Measurements from ENCODE around the gene CDKN1C.

Gene CDKN1C

GRCh38 chr11:2874963-2875362, 10.6 kb downstream of the CDKN1C start:
- H3K27ac ChIP-seq = no peak overlapping the region
- H3K9ac ChIP-seq (ENCODE audit: insufficient read length) = no peak overlapping the region
- H3K36me3 ChIP-seq (ENCODE audit: insufficient read depth, low read length) = no peaks in the 10 kb centered on the region
- no peak overlapping the region for H3K4me3 ChIP-seq
- TF ChIP-seq POLR2AphosphoS5 (IDR thresholded peaks at IDR 0.05; ENCODE audit: borderline replicate concordance, low read depth, low read length) = no peak
- no peak for TF ChIP-seq EZH2 (IDR thresholded peaks at IDR 0.05)
- no peak for TF ChIP-seq FOXP2 (optimal IDR thresholded peaks at IDR 0.05; ENCODE audit: control extremely low read depth, extremely low read length, insufficient read depth)
- H3K9me3 ChIP-seq (ENCODE audit: low read depth, low read length) = no peaks in the 10 kb centered on the region
- DNase-seq (ENCODE audit: low read depth, low spot score) = no peak

DNA sequence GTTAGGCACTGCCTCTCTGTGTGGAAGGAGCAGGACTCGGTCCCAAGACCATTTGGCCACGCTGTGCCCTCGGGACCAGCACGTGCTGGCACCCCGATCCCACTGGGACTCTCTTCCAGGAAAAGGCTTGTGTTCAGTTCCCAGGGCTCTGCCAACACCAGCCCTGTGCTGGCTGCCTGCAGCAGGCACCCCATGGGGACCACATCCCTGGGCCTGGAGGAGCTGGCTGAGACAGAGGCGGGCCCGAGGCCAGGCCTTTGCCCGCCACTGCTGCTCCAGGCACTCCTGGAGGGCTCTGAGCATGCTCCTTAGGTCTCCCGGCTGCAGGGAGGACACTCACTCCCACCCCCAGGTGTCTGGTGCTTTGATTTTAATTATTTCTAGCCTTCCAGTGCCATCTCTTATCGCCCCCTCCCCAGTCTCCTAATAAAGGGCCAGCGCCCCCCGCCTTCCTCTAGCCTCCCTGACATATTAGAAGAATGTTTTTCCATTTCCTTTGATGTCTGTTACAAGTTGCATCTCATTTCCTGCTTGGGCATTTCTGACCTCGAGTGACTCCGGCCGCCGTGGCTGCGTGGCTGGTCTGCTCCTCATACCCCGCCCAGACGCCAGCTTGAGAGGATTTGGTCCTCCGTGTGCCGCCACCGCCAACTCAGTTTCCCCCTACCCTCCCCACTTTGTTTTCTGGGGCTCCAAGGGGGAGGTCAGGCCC, 14.4 kb downstream of the CDKN1C start:
- Histone ChIP-seq H3K36me3 (ENCODE audit: insufficient read depth, low read length) (no peaks in the 10 kb centered on the region), H3K9ac (ENCODE audit: insufficient read length) (no peak overlapping the region), H3K4me3 (no peak overlapping the region), H3K27ac (no peak overlapping the region), H3K9me3 (ENCODE audit: low read depth, low read length) (no peaks in the 10 kb centered on the region)
- TF ChIP-seq FOXP2 (optimal IDR thresholded peaks at IDR 0.05; ENCODE audit: control extremely low read depth, extremely low read length, insufficient read depth) = no peak
- no peak for DNase-seq (ENCODE audit: low read depth, low spot score)

- TF ChIP-seq POLR2AphosphoS5 (IDR thresholded peaks at IDR 0.05; ENCODE audit: borderline replicate concordance, low read depth, low read length) (no peak), FOXP2 (optimal IDR thresholded peaks at IDR 0.05; ENCODE audit: control extremely low read depth, extremely low read length, insufficient read depth) (no peak), EZH2 (IDR thresholded peaks at IDR 0.05) (no peak)
- Histone ChIP-seq H3K4me3 (no peak overlapping the region), H3K27ac (no peak overlapping the region), H3K9ac (ENCODE audit: insufficient read length) (no peak overlapping the region), H3K36me3 (ENCODE audit: insufficient read depth, low read length) (no peaks in the 10 kb centered on the region), H3K9me3 (ENCODE audit: low read depth, low read length) (no peaks in the 10 kb centered on the region)
- DNase-seq (ENCODE audit: low read depth, low spot score) = no peak
Measured at GRCh38 chr11:2870460-2870859, 15.1 kb downstream of the CDKN1C start.

DNA sequence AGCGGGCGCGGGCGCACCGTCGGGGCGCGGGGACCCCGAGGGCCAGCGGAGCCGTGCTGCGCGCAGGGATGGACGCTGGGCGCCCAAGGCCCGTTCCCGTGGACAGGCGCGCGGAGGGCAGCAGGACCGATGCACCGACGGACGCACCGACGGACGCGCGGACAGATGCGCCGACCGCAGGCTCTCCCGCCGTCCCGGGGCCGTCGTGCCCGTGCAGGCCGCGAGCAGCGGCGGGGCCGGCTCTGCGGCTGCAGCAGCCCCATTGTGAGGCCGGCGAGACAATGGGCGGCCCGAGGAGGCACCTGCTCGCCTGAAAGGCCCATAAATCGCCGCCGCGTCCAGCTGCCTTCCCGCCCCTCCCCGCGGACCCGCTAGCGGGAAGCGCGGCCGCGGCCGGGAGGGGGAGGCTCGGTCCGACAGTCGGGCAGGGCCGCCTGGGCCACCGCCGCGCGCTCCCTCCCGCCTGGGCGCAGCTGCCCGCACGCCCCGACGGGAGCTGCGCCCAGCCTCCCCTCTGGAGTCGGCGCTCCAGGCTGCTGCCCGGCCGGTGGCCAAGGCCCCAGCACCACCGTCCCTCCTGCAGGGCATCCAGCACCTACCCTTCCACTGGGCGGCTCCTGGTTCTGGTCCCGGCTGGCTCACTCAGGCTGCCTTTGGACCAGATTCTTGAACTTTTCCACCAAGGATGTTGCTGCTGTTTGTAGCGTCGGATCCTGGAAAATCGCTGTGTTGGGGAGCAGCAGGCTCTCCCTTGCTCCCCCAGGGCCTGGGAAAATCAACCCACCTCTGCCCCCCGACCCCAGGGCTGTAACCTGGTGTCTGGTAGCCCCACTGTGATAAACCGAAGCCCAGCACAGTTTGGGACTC, 15.8 kb downstream of the CDKN1C start:
- no peak for DNase-seq (ENCODE audit: low read depth, low spot score)
- H3K4me3 ChIP-seq = no peak overlapping the region
- no peaks in the 10 kb centered on the region for H3K36me3 ChIP-seq (ENCODE audit: insufficient read depth, low read length)
- H3K9ac ChIP-seq (ENCODE audit: insufficient read length) = no peak overlapping the region
- no peak for TF ChIP-seq POLR2AphosphoS5 (IDR thresholded peaks at IDR 0.05; ENCODE audit: borderline replicate concordance, low read depth, low read length)
- no peak for TF ChIP-seq EZH2 (IDR thresholded peaks at IDR 0.05)
- TF ChIP-seq FOXP2 (optimal IDR thresholded peaks at IDR 0.05; ENCODE audit: control extremely low read depth, extremely low read length, insufficient read depth) = no peak
- H3K9me3 ChIP-seq (ENCODE audit: low read depth, low read length) = no peaks in the 10 kb centered on the region
- no peak overlapping the region for H3K27ac ChIP-seq

GRCh38 chr11:2869134-2869526, 16.4 kb downstream of the CDKN1C start:
- H3K9me3 ChIP-seq (ENCODE audit: low read depth, low read length) = no peaks in the 10 kb centered on the region
- no peak overlapping the region for H3K27ac ChIP-seq
- TF ChIP-seq POLR2AphosphoS5 (IDR thresholded peaks at IDR 0.05; ENCODE audit: borderline replicate concordance, low read depth, low read length) = no peak
- no peak for TF ChIP-seq EZH2 (IDR thresholded peaks at IDR 0.05)
- no peak for TF ChIP-seq FOXP2 (optimal IDR thresholded peaks at IDR 0.05; ENCODE audit: control extremely low read depth, extremely low read length, insufficient read depth)
- H3K36me3 ChIP-seq (ENCODE audit: insufficient read depth, low read length) = no peaks in the 10 kb centered on the region
- H3K9ac ChIP-seq (ENCODE audit: insufficient read length) = no peak overlapping the region
- no peak overlapping the region for H3K4me3 ChIP-seq
- DNase-seq (ENCODE audit: low read depth, low spot score) = no peak

DNA sequence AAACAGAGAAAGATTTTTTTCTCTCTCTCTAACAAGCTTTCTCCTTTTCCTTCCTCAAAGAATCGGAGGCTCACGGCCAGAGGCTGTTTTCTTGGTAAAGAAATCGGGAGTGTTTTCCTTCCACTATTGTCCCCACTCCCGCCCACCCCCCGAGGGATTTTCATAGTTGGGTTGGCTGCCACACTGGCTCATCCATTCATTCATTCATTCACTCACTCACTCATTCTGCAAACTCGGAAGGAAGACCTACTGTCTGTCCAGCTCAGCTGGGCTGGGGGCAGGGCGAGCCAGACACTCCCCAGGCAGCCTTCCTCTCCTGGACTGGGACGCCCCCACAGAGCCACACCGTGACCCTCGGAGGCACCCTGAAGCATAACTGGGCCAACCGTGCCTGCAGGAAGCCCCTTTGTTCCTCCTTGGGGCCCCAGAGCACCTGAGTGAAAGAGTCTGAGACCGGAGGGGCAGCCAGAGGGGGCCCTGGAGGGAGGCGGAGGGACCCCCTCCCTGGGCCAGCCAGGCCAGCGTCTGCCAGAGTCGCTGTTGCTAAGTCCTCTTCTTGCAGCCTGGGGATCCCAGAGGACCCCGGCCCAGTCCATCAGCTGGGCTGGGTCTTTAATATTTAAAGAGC, 17.0 kb downstream of the CDKN1C start:
- no peaks in the 10 kb centered on the region for H3K36me3 ChIP-seq (ENCODE audit: insufficient read depth, low read length)
- no peak overlapping the region for H3K4me3 ChIP-seq
- no peaks in the 10 kb centered on the region for H3K9me3 ChIP-seq (ENCODE audit: low read depth, low read length)
- H3K9ac ChIP-seq (ENCODE audit: insufficient read length) = no peak overlapping the region
- no peak for DNase-seq (ENCODE audit: low read depth, low spot score)
- TF ChIP-seq FOXP2 (optimal IDR thresholded peaks at IDR 0.05; ENCODE audit: control extremely low read depth, extremely low read length, insufficient read depth) (no peak), POLR2AphosphoS5 (IDR thresholded peaks at IDR 0.05; ENCODE audit: borderline replicate concordance, low read depth, low read length) (no peak), EZH2 (IDR thresholded peaks at IDR 0.05) (no peak)
- no peak overlapping the region for H3K27ac ChIP-seq

GRCh38 chr11:2867722-2868505, 17.7 kb downstream of the CDKN1C start:
- TF ChIP-seq POLR2AphosphoS5 (IDR thresholded peaks at IDR 0.05; ENCODE audit: borderline replicate concordance, low read depth, low read length) (no peak), EZH2 (IDR thresholded peaks at IDR 0.05) (no peak), FOXP2 (optimal IDR thresholded peaks at IDR 0.05; ENCODE audit: control extremely low read depth, extremely low read length, insufficient read depth) (no peak)
- Histone ChIP-seq H3K4me3 (no peak overlapping the region), H3K36me3 (ENCODE audit: insufficient read depth, low read length) (no peaks in the 10 kb centered on the region), H3K9ac (ENCODE audit: insufficient read length) (no peak overlapping the region), H3K9me3 (ENCODE audit: low read depth, low read length) (no peaks in the 10 kb centered on the region), H3K27ac (no peak overlapping the region)
- no peak for DNase-seq (ENCODE audit: low read depth, low spot score)

- DNase-seq (ENCODE audit: low read depth, low spot score) = no peak
- Histone ChIP-seq H3K36me3 (ENCODE audit: insufficient read depth, low read length) (no peaks in the 10 kb centered on the region), H3K27ac (no peak overlapping the region), H3K9me3 (ENCODE audit: low read depth, low read length) (no peaks in the 10 kb centered on the region), H3K4me3 (no peak overlapping the region), H3K9ac (ENCODE audit: insufficient read length) (no peak overlapping the region)
- no peak for TF ChIP-seq POLR2AphosphoS5 (IDR thresholded peaks at IDR 0.05; ENCODE audit: borderline replicate concordance, low read depth, low read length)
- TF ChIP-seq EZH2 (IDR thresholded peaks at IDR 0.05) = no peak
- TF ChIP-seq FOXP2 (optimal IDR thresholded peaks at IDR 0.05; ENCODE audit: control extremely low read depth, extremely low read length, insufficient read depth) = no peak
Measured at GRCh38 chr11:2867142-2867541, 18.4 kb downstream of the CDKN1C start.

Data from SK-N-MC (cell line).